ENCODE results near the gene RNF31.

- TF ChIP-seq CTCF (IDR thresholded peaks at IDR 0.05), result no peak
- TF ChIP-seq EZH2 (IDR thresholded peaks at IDR 0.05; ENCODE audit: borderline replicate concordance, insufficient read depth, low read depth, low read length, poor library complexity, severe bottlenecking), result no peak
Measured at GRCh38 chr14:24117179-24117578, 30.1 kb upstream of the RNF31 start.
